Prostate gland (tissue), 2 donors: ENCODE measurements around the gene C9orf50.

ENCODE experiments used
- CTCF ChIP-seq, 4 experiments: fragments of 200-600 bp in 2 of 4; fragments of 450-650 bp in 2 of 4; sonication (generic) in 2 of 4; IDR thresholded peaks; 1 replicate in 3 of 4; 2 replicates in 1 of 4; pipeline ENCODE4 v1.5.1; 2016 to 2019; ENCODE audit warnings: antibody characterized with exemption in 4 of 4, mild to moderate bottlenecking in 2 of 4, moderate library complexity in 2 of 4
- POLR2A ChIP-seq: fragments of 450-650 bp; IDR thresholded peaks from one replicate; pipeline ENCODE4 v1.6.1; 2016; ENCODE audit warnings: antibody characterized with exemption, mild to moderate bottlenecking
- POLR2AphosphoS5 ChIP-seq: sonication (generic); formaldehyde crosslinking; IDR thresholded peaks from one replicate; pipeline ENCODE4 v1.6.1; 2017; ENCODE audit warnings: antibody characterized with exemption

- TF ChIP-seq CTCF (IDR thresholded peaks at IDR 0.05) (no peak), POLR2A (no peak), POLR2AphosphoS5 (no peak)
Measured at GRCh38 chr9:129649726-129650679, 29.1 kb upstream of the C9orf50 start.
